ACC112 (cell line): ENCODE measurements around the gene DYNC1H1.
"Not testable (repeated sequence)": the region's sequence is repeated elsewhere in the genome, so short reads cannot be mapped to it uniquely, and the experiment has no call there.

Experiments
- H2AFZ ChIP-seq: fragments of 200-600 bp; sonication (generic); one replicate; pipeline ENCODE4 v1.6.0; 2017; ENCODE audit warnings: antibody characterized with exemption, low read length; ENCODE audit not compliant: unreplicated experiment
- H3K27ac ChIP-seq: fragments of 200-600 bp; sonication (generic); 2 replicates; pipeline ENCODE4 v1.5.1; 2014; ENCODE audit warnings: low read depth, mild to moderate bottlenecking, antibody characterized with exemption, low read length, moderate library complexity
- H3K27me3 ChIP-seq: fragments of 200-600 bp; sonication (generic); 2 replicates; pipeline ENCODE4 v1.6.1; 2014; ENCODE audit warnings: mild to moderate bottlenecking, antibody characterized with exemption, low read length, moderate library complexity, mixed read lengths; ENCODE audit not compliant: insufficient read depth
- H3K36me3 ChIP-seq: fragments of 200-600 bp; sonication (generic); 2 replicates; pipeline ENCODE4 v1.6.1; 2016; ENCODE audit warnings: mild to moderate bottlenecking, antibody characterized with exemption, low read length, moderate library complexity, mixed read lengths; ENCODE audit not compliant: insufficient read depth
- H3K4me1 ChIP-seq: fragments of 200-600 bp; sonication (generic); one replicate; pipeline ENCODE4 v1.6.1; 2016; ENCODE audit warnings: low read length, mixed read lengths; ENCODE audit not compliant: insufficient read depth, unreplicated experiment, control insufficient read depth
- H3K4me3 ChIP-seq: fragments of 200-600 bp; sonication (generic); 2 replicates; pipeline ENCODE4 v1.5.1; 2014; ENCODE audit warnings: mild to moderate bottlenecking, low read depth, low read length
- H3K79me2 ChIP-seq: fragments of 200-600 bp; sonication (generic); one replicate; pipeline ENCODE4 v1.6.0; 2016; ENCODE audit warnings: low read length; ENCODE audit not compliant: control insufficient read depth, unreplicated experiment, insufficient read depth

The DYNC1H1 gene

DNA sequence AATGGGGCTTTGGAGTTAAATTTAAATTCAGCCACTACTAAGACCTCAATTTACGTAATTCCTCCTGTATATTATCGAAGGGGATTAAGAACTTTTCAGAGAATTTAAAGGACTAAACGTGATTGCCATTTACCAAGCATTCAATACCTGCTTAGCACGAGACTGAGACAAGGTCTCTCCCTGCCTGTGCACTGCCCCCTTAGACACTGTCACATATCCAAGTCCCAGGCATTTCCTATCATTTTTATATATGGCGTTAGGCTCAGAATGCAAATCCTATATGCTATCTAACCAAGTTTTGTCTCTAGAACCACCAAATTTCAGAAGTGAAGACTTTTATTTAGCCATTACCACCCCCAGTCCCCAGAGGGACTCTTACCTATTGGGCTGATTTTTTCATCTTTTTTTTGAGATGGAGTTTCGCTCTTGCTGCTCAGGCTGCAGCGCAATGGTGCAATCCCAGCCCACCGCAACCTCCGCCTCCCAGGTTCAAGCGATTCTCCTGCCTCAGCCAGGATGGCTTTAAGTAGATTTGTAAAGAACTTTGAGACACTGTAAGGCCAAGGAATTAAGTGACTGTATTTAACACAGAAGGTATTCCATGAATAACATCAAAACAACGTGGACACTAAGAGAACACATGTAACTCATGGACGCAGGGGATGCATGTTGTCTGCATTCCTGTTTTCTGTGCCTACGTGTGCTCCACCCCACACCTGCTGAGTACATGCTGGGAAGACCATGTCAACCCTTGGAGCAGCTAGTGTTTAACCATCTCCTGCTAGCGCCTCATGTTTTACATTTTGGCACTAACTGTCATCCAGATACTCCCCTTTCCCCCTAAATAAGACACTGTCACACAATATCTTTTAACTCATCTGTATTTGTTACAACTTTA is 116.1 kb downstream of the DYNC1H1 start:
- Histone ChIP-seq H3K36me3 (peaks cover 58% of the 10 kb centered on the region), H3K4me1 (peaks cover 34% of the 10 kb centered on the region), H3K79me2 (peaks cover 38% of the 10 kb centered on the region), H3K27ac (no peak overlapping the region), H3K4me3 (no peak overlapping the region), H3K27me3 (no peaks in the 10 kb centered on the region), H2AFZ (no peak overlapping the region)

- Histone ChIP-seq H2AFZ (no peak overlapping the region), H3K79me2 (peaks cover 48% of the 10 kb centered on the region), H3K4me3 (peak overlapping the region; percentile 45; the same call in 1 of the 2 replicates), H3K27ac (no peak overlapping the region), H3K27me3 (no peaks in the 10 kb centered on the region), H3K4me1 (peaks cover 34% of the 10 kb centered on the region), H3K36me3 (peaks cover 66% of the 10 kb centered on the region)
These were observed 117.1 kb downstream of the DYNC1H1 start for GRCh38 chr14:102081231-102082080.

DNA sequence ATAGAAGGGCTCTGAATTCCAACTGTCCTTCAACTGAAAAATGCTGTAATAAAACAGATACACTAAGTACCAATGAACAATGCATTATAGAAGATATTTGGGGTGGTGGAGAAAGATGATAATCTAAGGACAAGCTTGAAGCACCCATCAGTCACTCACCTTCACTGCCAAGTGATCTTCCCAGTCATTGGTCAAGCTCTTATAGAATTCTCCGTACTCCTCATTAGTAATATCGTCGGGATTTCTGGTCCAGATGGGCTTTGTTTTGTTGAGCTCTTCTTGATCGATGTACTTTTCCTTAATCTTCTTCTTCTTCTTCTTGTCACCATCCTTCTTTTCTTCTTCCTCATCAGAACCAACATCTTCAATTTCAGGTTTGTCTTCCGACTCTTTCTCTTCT is 120.1 kb downstream of the DYNC1H1 start:
- not testable (repeated sequence) for H2AFZ ChIP-seq, H3K27me3 ChIP-seq, H3K27ac ChIP-seq
- Histone ChIP-seq H3K4me3 (peak overlapping the region; percentile 98), H3K79me2 (peaks cover 52% of the 10 kb centered on the region), H3K36me3 (peaks cover 65% of the 10 kb centered on the region), H3K4me1 (peaks cover 39% of the 10 kb centered on the region)

- H3K27me3 ChIP-seq: no peaks in the 10 kb centered on the region
- H3K36me3 ChIP-seq: peaks cover 60% of the 10 kb centered on the region
- H3K79me2 ChIP-seq: peaks cover 52% of the 10 kb centered on the region
- no peak overlapping the region for H3K27ac ChIP-seq
- H3K4me1 ChIP-seq: peaks cover 39% of the 10 kb centered on the region
- peak overlapping the region; percentile 98 for H3K4me3 ChIP-seq
- H2AFZ ChIP-seq: no peak overlapping the region
These were observed 120.6 kb downstream of the DYNC1H1 start for GRCh38 chr14:102084931-102085330.

DNA sequence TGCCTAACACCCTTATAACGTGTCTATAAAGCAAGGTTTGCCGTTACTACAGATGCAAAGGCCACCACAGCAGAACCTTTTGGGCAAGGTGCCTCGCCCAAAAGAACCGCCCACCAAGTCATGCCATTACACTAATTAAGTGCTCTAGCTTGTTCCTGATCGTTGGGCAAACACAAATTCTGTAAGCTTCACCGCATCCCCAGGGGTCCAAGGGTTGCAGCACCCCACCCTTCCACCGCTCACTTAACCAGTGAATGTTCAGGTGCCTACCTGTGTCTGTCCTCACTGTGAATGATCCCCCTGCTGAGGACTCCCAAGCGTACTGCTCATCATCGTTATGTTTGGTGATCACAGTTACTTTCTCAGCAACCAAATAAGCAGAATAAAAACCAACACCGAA is 121.1 kb downstream of the DYNC1H1 start:
- Histone ChIP-seq H3K4me1 (peaks cover 39% of the 10 kb centered on the region), H2AFZ (no peak overlapping the region), H3K27ac (no peak overlapping the region), H3K79me2 (peaks cover 52% of the 10 kb centered on the region), H3K4me3 (peak overlapping the region; percentile 98), H3K27me3 (no peaks in the 10 kb centered on the region), H3K36me3 (peaks cover 55% of the 10 kb centered on the region)

DNA sequence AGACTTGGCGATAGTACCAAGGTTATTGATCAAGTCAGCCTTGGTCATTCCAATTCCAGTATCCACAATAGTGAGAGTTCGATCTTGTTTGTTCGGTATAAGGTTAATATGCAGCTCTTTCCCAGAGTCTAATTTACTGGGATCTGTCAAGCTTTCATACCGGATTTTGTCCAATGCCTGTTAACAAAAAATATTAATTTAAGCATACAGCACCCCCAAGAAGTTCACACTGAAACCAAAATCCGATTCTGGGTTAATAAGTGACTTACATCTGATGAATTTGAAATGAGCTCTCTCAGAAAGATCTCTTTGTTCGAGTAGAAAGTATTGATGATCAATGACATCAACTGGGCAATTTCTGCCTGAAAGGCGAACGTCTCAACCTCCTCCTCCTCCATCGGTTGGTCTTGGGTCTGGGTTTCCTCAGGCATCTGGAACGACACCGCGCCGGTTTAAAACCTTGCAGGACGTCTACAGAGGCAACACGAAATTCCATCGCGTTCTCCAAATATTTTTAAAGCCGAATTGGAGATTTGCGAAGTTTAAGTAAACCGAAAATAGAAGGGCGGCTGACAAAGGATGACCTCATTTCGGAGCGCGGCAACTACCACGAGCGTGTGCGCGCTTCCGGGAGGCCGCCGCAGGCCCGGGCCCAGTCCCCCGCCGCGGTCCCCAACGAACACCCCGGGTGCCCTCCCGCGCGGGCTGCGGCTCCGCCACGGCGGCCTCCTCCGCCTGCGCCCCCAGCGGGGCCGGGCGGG is 121.8 kb downstream of the DYNC1H1 start:
- H3K27me3 ChIP-seq: no peaks in the 10 kb centered on the region
- H3K27ac ChIP-seq: peak overlapping the region; percentile 75
- H3K4me3 ChIP-seq: peak overlapping the region; percentile 98
- H3K79me2 ChIP-seq: peaks cover 52% of the 10 kb centered on the region
- H2AFZ ChIP-seq: no peak overlapping the region
- peaks cover 48% of the 10 kb centered on the region for H3K36me3 ChIP-seq
- H3K4me1 ChIP-seq: peaks cover 39% of the 10 kb centered on the region

DNA sequence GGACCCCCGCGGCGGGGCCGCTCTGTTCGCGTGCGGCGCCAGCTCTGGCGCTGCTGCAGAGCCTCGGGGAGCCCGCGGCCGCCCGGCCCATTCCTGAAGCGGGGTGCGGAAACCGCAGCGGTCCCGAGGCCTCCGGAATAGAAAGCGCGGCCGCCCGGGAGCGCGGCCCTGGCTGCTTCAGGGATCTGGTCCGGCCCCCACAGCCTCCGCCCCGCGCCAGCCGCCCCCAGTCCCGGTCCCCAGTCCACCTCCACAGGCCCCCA is 122.3 kb downstream of the DYNC1H1 start:
- no peak overlapping the region for H2AFZ ChIP-seq
- peak overlapping the region; percentile 98 for H3K4me3 ChIP-seq
- H3K79me2 ChIP-seq: peaks cover 51% of the 10 kb centered on the region
- H3K36me3 ChIP-seq: peaks cover 43% of the 10 kb centered on the region
- H3K27ac ChIP-seq: peak overlapping the region; percentile 75
- no peaks in the 10 kb centered on the region for H3K27me3 ChIP-seq
- peaks cover 39% of the 10 kb centered on the region for H3K4me1 ChIP-seq

GRCh38 chr14:102086972-102087761 is 122.8 kb downstream of the DYNC1H1 start, which contains the start of gene HSP90AA1:
TSS of gene HSP90AA1 (minus strand) at chr14:102087044. CDS start at chr14:102086378, 666 bp downstream.
- H3K36me3 ChIP-seq: peaks cover 38% of the 10 kb centered on the region
- no peaks in the 10 kb centered on the region for H3K27me3 ChIP-seq
- H2AFZ ChIP-seq: peak within 1 kb of the TSS; percentile 96
- H3K27ac ChIP-seq: peak within 1 kb of the TSS; percentile 86
- H3K4me3 ChIP-seq: peak within 1 kb of the TSS; percentile 98
- peaks cover 36% of the 10 kb centered on the region for H3K4me1 ChIP-seq
- peaks cover 46% of the 10 kb centered on the region for H3K79me2 ChIP-seq

- no peaks in the 10 kb centered on the region for H3K27me3 ChIP-seq
- peaks cover 31% of the 10 kb centered on the region for H3K4me1 ChIP-seq
- peak overlapping the region; percentile 96 for H2AFZ ChIP-seq
- H3K4me3 ChIP-seq: peak overlapping the region; percentile 98
- H3K36me3 ChIP-seq: peaks cover 33% of the 10 kb centered on the region
- H3K79me2 ChIP-seq: peaks cover 41% of the 10 kb centered on the region
- H3K27ac ChIP-seq: peak overlapping the region; percentile 86
These were observed 123.3 kb downstream of the DYNC1H1 start for GRCh38 chr14:102087762-102088011.
